OCI-LY7 (cell line): ENCODE measurements around the gene C2orf66. TPM values are rescaled to one million over a fixed set of nuclear protein-coding genes. Genes with fewer than 3 reads are reported as not detected.

Experiments used
- BruUV-seq: library from RNA; stranded (reverse); fragments of 400-500 nt; replicated peaks from 2 replicates; lab custom pipeline; 2021; lab: Mats Ljungman, UMichigan
- CTCF ChIA-PET: fragments of 300-600 bp; sonication (Branson Sonifier 250); formaldehyde crosslinking; loops from one replicate; lab custom pipeline; 2022; ENCODE audit warnings: antibody characterized with exemption; ENCODE audit not compliant: unreplicated experiment; lab: Charles Lee
- POLR2A ChIA-PET: fragments of 300-600 bp; sonication (Branson Sonifier 250); formaldehyde crosslinking; loops from one replicate; lab custom pipeline; 2022; ENCODE audit warnings: antibody characterized with exemption; lab: Charles Lee
- DNase-seq: peaks from one replicate; pipeline ENCODE4 v3.0.0-alpha.2; 2015; ENCODE audit warnings: low spot score
- H2AFZ ChIP-seq: fragments of 200-600 bp; sonication (generic), shearing (Covaris generic); 2 replicates; pipeline ENCODE4 v1.6.1; 2014; ENCODE audit warnings: mild to moderate bottlenecking, antibody characterized with exemption, low read length, moderate library complexity
- H3K27ac ChIP-seq: fragments of 200-600 bp; sonication (generic); 2 replicates; pipeline ENCODE4 v1.5.1; 2014; ENCODE audit warnings: mixed run types, low read depth, mild to moderate bottlenecking, moderate library complexity, low read length, inconsistent platforms; ENCODE audit not compliant: poor library complexity, severe bottlenecking
- H3K36me3 ChIP-seq: fragments of 200-600 bp; sonication (generic); 2 replicates; pipeline ENCODE4 v1.6.1; 2014; ENCODE audit warnings: mild to moderate bottlenecking, antibody characterized with exemption, low read length, moderate library complexity, mixed read lengths; ENCODE audit not compliant: insufficient read depth
- H3K4me1 ChIP-seq: fragments of 200-600 bp; sonication (generic); 2 replicates; pipeline ENCODE4 v1.5.1; 2014; ENCODE audit warnings: mild to moderate bottlenecking, low read length; ENCODE audit not compliant: insufficient read depth, poor library complexity, severe bottlenecking
- H3K4me2 ChIP-seq: fragments of 200-600 bp; sonication (generic); 2 replicates; pipeline ENCODE4 v1.6.1; 2014; ENCODE audit warnings: mild to moderate bottlenecking, low read length
- H3K4me3 ChIP-seq: fragments of 200-600 bp; sonication (generic); 2 replicates; pipeline ENCODE4 v1.5.1; 2014; ENCODE audit warnings: mild to moderate bottlenecking, low read depth, low read length; ENCODE audit not compliant: poor library complexity, severe bottlenecking
- H3K79me2 ChIP-seq: fragments of 200-600 bp; sonication (generic); 2 replicates; pipeline ENCODE4 v1.6.1; 2016; ENCODE audit warnings: low read depth, mild to moderate bottlenecking, low read length, moderate library complexity, mixed read lengths; ENCODE audit not compliant: insufficient read depth
- H3K9me2 ChIP-seq: fragments of 200-600 bp; sonication (generic); 2 replicates; pipeline ENCODE4 v1.6.1; 2016; ENCODE audit warnings: mild to moderate bottlenecking, low read length, mixed read lengths; ENCODE audit not compliant: insufficient read depth
- H3K9me3 ChIP-seq: fragments of 200-600 bp; sonication (generic); 2 replicates; pipeline ENCODE4 v1.6.1; 2014; ENCODE audit warnings: mild to moderate bottlenecking, mixed run types, low read length, mixed read lengths
- H4K20me1 ChIP-seq: fragments of 200-600 bp; sonication (generic); 2 replicates; pipeline ENCODE4 v1.6.1; 2014; ENCODE audit warnings: mild to moderate bottlenecking, antibody characterized with exemption, low read length, moderate library complexity, mixed read lengths; ENCODE audit not compliant: insufficient read depth
- CTCF ChIP-seq: fragments of 200-600 bp; sonication (generic); conservative IDR thresholded peaks from 2 replicates; pipeline ENCODE4 v1.5.1; 2014; ENCODE audit warnings: mild to moderate bottlenecking, antibody characterized with exemption, low read length, moderate library complexity, mixed read lengths
- EZH2phosphoT487 ChIP-seq: fragments of 200-600 bp; sonication (generic); IDR thresholded peaks from 2 replicates; pipeline ENCODE4 v1.6.1; 2018; ENCODE audit warnings: low read depth, borderline replicate concordance, mild to moderate bottlenecking, mixed run types, antibody characterized with exemption, low read length, moderate library complexity, mixed read lengths
- intact Hi-C: fragments of 100-400 bp; cut with micrococcal nuclease; formaldehyde crosslinking; loops from one replicate; pipeline ENCODE4 v1.10.0; 2022; ENCODE audit not compliant: unreplicated experiment
- small RNA-seq: library from RNA; depleted of rRNA; stranded (forward); fragments of <200 nt; gene quantifications from one replicate; pipeline ENCODE3, GENCODE V24; 2014
- total RNA-seq, 2 experiments: library from RNA; depleted of rRNA in 1 of 2; stranded (reverse); fragments of >200 nt in 1 of 2; shearing (Covaris generic) in 1 of 2; gene quantifications; 2 replicates each; pipeline ENCODE4 v1.2.3, GENCODE V29; 2014 to 2022

The C2orf66 gene
- total RNA-seq, 2 experiments from 2014 or later, result not detected

GRCh38 chr2:196759378-196759706 is 49.8 kb downstream of the C2orf66 start:
- ChIA-PET CTCF (no interaction called here), POLR2A (interaction anchor here (0.5 kb wide), 1 partner anchor 583 kb away, joined by 3 read pairs; no protein-coding TSS in a partner anchor)

GRCh38 chr2:196758474-196759377 is 50.4 kb downstream of the C2orf66 start:
- Histone ChIP-seq H4K20me1 (no peaks in the 10 kb centered on the region), H3K4me3 (no peak overlapping the region), H3K4me1 (no peaks in the 10 kb centered on the region), H3K27ac (no peak overlapping the region), H3K4me2 (no peak overlapping the region), H2AFZ (no peak overlapping the region), H3K79me2 (no peaks in the 10 kb centered on the region), H3K36me3 (peaks cover 36% of the 10 kb centered on the region), H3K9me3 (no peaks in the 10 kb centered on the region), H3K9me2 (no peaks in the 10 kb centered on the region)
- intact Hi-C loops, result no loop called here
- peak; percentile 7 for DNase-seq
- POLR2A ChIA-PET, result interaction anchor here (0.6 to 1.1 kb wide), 2 partner anchors 48 to 83 kb away, joined by 3 to 4 read pairs; no protein-coding TSS in a partner anchor
- CTCF ChIA-PET, result no interaction called here
- TF ChIP-seq CTCF (peak; percentile 73), EZH2phosphoT487 (no peak)
- no TSS peak for BruUV-seq

More at GRCh38 chr2:196759378-196759706, 49.8 kb downstream of the C2orf66 start:
- Histone ChIP-seq H3K36me3 (peaks cover 42% of the 10 kb centered on the region), H4K20me1 (no peaks in the 10 kb centered on the region), H3K79me2 (no peaks in the 10 kb centered on the region), H3K4me2 (no peak overlapping the region), H2AFZ (no peak overlapping the region), H3K9me2 (no peaks in the 10 kb centered on the region), H3K27ac (no peak overlapping the region), H3K4me3 (no peak overlapping the region), H3K4me1 (no peaks in the 10 kb centered on the region), H3K9me3 (no peaks in the 10 kb centered on the region)
- no peak for TF ChIP-seq CTCF
- TF ChIP-seq EZH2phosphoT487, result no peak
- no TSS peak for BruUV-seq
- no peak for DNase-seq
- intact Hi-C loops, result no loop called here

Small RNA genes within 50 kb of the gene (small RNA-seq; reads per million reads assigned to genes)
- not detected for gene AC012486.1

Other genes with a start within 250 kb of the C2orf66 start
- gene HECW2, start 215.8 kb downstream of the C2orf66 start, total RNA-seq (2014; rRNA removed; shearing (Covaris generic)), result 0.19 and 0.21 TPM in 2 replicates
- 0.59 and 1.1 TPM in 2 replicates for gene HECW2, start 215.8 kb downstream of the C2orf66 start, total RNA-seq (2022)
- 39.5 and 40.8 TPM in 2 replicates for gene CCDC150, start 169.6 kb downstream of the C2orf66 start, total RNA-seq (2014; rRNA removed; shearing (Covaris generic))
- 28.7 and 29.7 TPM in 2 replicates for gene CCDC150, start 169.6 kb downstream of the C2orf66 start, total RNA-seq (2022)
- gene GTF3C3, start 9.7 kb downstream of the C2orf66 start, total RNA-seq (2014; rRNA removed; shearing (Covaris generic)), result 44.5 and 46.7 TPM in 2 replicates
- gene GTF3C3, start 9.7 kb downstream of the C2orf66 start, total RNA-seq (2022), result 38.5 and 39.4 TPM in 2 replicates
- 0.51 and 0.54 TPM in 2 replicates for gene PGAP1, start 117.4 kb upstream of the C2orf66 start, total RNA-seq (2014; rRNA removed; shearing (Covaris generic))
- 1.3 and 1.9 TPM in 2 replicates for gene PGAP1, start 117.4 kb upstream of the C2orf66 start, total RNA-seq (2022)